Measurements from ENCODE around the gene GPATCH3.
A peak's percentile ranks its signal among the peaks of the same experiment; 100 is the strongest.
"Not testable (repeated sequence)": the region's sequence is repeated elsewhere in the genome, so short reads cannot be mapped to it uniquely, and the experiment has no call there.

GPATCH3 gene

DNA sequence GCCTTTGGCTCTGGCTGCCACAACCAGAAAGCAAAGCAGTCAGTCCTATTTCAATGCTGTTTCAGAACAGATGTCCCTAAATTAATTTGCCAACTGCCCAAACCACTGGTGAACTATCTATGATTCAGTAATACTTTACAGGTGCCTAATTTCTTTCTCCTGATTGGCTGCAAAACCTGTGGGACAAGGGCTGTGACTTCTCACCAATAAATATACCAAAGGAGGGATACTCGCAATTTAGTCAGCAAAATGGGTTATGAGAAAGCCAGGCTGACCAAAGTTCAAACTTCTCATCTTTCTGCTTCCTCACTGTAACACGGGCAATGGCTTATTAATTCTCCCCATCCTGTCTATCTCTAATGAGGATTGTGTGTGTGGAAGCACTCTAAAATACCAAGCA, 22.9 kb downstream of the GPATCH3 start:
- no peak for DNase-seq (ENCODE audit: low read depth)
- H3K4me3 ChIP-seq (ENCODE audit: low read depth, low read length) = no peak overlapping the region

GRCh38 chr1:26874896-26875295, 25.4 kb downstream of the GPATCH3 start:
- DNase-seq (ENCODE audit: low read depth) = no peak

DNA sequence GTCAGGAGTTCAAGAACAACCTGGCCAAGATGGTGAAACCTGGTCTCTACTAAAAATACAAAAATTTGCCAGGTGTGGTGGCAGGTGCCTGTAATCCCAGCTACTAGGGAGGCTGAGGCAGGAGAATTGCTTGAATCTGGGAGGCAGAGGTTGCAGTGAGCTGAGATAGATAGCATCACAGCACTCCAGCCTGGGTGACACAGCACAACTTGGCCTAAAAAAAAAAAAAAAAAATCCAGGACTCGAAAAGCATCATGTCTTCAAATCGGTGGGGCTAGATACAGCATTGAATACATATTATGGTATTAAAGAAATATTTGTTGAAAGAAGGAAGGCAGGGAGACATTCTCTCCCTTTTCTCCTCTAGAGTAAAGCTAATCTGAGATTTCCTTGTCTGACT, 27.2 kb downstream of the GPATCH3 start:
- not testable (repeated sequence) for H3K4me3 ChIP-seq (ENCODE audit: low read depth, low read length); DNase-seq (ENCODE audit: low read depth)

More at GRCh38 chr1:26874896-26875295, 25.4 kb downstream of the GPATCH3 start:
- no peak overlapping the region for H3K4me3 ChIP-seq (ENCODE audit: low read depth, low read length)

- peak; percentile 89 for DNase-seq (ENCODE audit: low read depth)
- peak overlapping the region; percentile 66 for H3K4me3 ChIP-seq (ENCODE audit: low read depth, low read length)
These were observed 35.4 kb downstream of the GPATCH3 start for GRCh38 chr1:26864610-26865480.

GRCh38 chr1:26863685-26864077, 36.6 kb downstream of the GPATCH3 start:
- no peak for DNase-seq (ENCODE audit: low read depth)
- H3K4me3 ChIP-seq (ENCODE audit: low read depth, low read length) = peak overlapping the region; percentile 66

GRCh38 chr1:26862781-26863684, 37.2 kb downstream of the GPATCH3 start, which contains the start of gene SFN:
TSS of gene SFN (plus strand) at chr1:26863149. CDS start at chr1:26863213, 64 bp downstream.
- peak within 1 kb of the TSS; percentile 66 for H3K4me3 ChIP-seq (ENCODE audit: low read depth, low read length)
- DNase-seq (ENCODE audit: low read depth) = no peak

DNA sequence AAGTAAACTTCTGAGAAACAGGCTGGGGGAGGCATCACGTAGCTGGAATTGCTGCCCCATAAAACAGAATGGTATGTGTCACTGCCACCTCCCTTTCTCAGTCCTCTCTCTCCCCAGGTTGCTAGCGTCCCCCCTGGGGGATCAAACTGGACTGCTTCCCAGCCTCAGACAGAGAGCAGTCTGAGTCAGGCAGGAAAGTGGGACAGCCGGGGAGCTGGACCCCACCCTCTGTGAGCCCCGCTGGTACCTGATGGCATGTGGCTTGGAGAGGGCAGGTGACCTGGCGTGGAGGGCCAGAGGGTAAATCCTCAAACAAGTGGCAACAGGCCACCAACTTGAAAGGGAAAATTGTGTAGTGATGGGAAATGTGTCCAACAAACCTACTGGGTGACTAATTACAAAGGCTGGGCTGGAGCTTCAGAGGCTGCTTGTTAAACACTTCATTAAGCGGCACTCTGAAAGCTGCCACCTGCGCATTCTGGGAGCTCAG, 38.3 kb downstream of the GPATCH3 start:
- DNase-seq (ENCODE audit: low read depth) = no peak

GRCh38 chr1:26861286-26861701, 39.0 kb downstream of the GPATCH3 start:
- DNase-seq (ENCODE audit: low read depth) = no peak

More for the DNA sequence above, 38.3 kb downstream of the GPATCH3 start:
- no peak overlapping the region for H3K4me3 ChIP-seq (ENCODE audit: low read depth, low read length)

DNA sequence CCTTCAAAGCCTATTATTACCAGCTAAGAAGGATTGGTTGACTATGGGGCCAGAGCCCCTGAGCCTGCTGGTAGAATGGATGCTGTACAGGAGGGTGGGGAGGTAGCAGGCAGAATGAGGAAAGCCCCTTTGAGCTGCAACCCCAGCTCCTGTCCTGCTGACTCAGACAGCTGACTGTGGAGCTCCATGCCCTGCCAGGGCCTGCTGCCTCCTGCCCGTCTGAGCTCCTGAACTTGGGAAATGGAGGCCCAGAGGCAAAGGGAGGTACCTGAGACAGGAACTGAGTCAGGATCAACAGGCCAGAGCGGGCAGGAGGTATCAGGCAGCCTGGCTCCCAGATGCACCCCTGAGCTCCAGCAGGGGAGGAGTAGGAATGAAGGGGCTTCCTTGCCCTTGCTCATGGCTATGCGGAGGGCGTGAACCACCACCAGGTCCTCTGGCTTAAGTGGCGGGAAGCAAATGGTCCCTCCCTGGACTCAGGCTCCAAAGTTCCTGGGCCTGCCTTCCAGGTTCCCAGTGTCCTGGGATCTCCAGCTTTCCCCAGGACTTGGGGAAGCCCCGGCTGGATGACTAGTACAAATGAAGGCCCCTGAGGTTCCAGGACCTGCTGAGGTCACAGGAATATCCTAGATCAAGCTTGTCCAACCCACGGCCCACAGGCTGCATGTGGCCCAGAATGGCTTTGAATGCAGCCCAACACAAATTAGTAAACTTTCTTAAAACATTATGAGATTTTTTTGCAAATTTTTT, 41.2 kb downstream of the GPATCH3 start:
- no peak overlapping the region for H3K4me3 ChIP-seq (ENCODE audit: low read depth, low read length)
- no peak for DNase-seq (ENCODE audit: low read depth)

More at GRCh38 chr1:26861286-26861701, 39.0 kb downstream of the GPATCH3 start:
- H3K4me3 ChIP-seq (ENCODE audit: low read depth, low read length) = no peak overlapping the region

GRCh38 chr1:26858160-26858559, 42.1 kb downstream of the GPATCH3 start:
- no peak for DNase-seq (ENCODE audit: low read depth)
- no peak overlapping the region for H3K4me3 ChIP-seq (ENCODE audit: low read depth, low read length)

DNA sequence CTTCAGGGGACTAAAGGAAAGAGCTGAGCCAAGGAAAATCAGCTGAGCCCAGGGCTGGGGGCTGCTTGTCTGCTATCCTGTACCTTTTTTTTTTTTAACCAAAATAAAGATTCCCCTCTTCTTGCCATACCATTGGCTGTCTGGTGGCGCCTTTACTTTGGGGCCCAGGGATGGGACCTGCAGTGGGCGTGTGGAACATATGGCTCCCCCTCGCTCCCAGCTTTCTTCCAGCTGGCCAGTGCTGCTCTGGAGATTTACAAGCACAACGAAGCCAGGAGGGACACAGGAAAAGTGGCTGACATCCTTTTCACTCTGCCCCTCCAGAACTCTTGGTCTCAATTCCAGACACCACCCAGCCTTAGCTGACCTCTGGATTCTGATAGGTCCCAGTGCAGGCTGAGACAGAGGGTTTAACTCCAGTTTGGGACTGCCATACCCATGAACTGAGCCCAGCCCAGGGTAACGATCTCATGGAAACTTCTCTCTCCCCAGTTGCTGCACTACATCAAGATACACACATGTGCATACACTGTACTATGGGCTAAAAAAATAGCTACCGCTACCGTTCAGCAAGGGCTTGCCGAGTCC, 42.7 kb downstream of the GPATCH3 start:
- DNase-seq (ENCODE audit: low read depth) = no peak
- no peak overlapping the region for H3K4me3 ChIP-seq (ENCODE audit: low read depth, low read length)

GRCh38 chr1:26856604-26857469, 43.4 kb downstream of the GPATCH3 start:
- H3K4me3 ChIP-seq (ENCODE audit: low read depth, low read length) = no peak overlapping the region
- DNase-seq (ENCODE audit: low read depth) = no peak

DNA sequence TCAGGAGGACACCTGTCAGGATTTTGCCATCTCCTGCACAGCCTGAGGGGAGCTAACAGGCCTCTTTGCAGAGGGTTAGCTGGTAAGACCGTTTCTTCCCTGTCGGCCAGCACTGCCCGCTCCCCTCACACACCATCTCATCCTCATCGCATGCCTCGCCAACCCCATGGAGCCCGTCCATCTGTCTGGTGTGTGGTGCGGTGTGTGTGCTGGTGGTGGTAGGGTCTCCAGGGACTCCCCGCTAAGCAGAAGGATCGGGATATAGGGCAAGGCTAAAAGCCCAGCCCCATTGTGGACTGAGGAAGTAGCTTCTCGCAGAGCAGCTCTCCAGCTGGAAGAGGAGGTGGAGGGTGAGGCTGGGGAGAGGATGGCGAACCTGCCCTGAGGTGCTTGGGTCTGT, 44.1 kb downstream of the GPATCH3 start:
- DNase-seq (ENCODE audit: low read depth) = no peak
- no peak overlapping the region for H3K4me3 ChIP-seq (ENCODE audit: low read depth, low read length)

- no peak for DNase-seq (ENCODE audit: low read depth)
- H3K4me3 ChIP-seq (ENCODE audit: low read depth, low read length) = no peak overlapping the region
These were observed 44.6 kb downstream of the GPATCH3 start for GRCh38 chr1:26855636-26856035.

- H3K4me3 ChIP-seq (ENCODE audit: low read depth, low read length) = no peak overlapping the region
- no peak for DNase-seq (ENCODE audit: low read depth)
These were observed 45.4 kb downstream of the GPATCH3 start for GRCh38 chr1:26854906-26855305.

DNA sequence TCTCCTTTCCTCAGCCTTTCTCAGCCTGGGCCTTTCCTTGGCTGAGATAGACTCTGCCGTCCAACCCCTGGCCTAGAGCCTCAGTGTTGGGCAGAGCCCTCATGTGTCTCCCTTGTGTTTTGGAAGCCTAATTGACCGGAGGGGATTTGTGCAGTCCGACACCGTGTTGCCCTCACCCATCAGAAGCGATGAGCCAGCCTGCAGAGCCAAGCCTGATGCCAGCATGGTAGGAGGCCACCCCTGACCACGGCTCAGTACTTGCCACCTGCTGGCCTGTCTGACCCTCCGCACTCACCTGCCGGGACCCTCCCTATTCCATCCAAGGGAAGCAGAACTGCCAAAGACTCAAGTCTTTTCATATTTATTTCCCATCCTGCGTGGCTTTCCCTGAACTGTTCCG, 46.7 kb downstream of the GPATCH3 start:
- no peak for DNase-seq (ENCODE audit: low read depth)
- no peak overlapping the region for H3K4me3 ChIP-seq (ENCODE audit: low read depth, low read length)

GRCh38 chr1:26853156-26853555, 47.1 kb downstream of the GPATCH3 start:
- no peak for DNase-seq (ENCODE audit: low read depth)
- H3K4me3 ChIP-seq (ENCODE audit: low read depth, low read length) = no peak overlapping the region

GRCh38 chr1:26852701-26853100, 47.6 kb downstream of the GPATCH3 start:
- DNase-seq (ENCODE audit: low read depth) = no peak
- H3K4me3 ChIP-seq (ENCODE audit: low read depth, low read length) = no peak overlapping the region
